ENCODE results near the gene DGKD.
"Not testable (repeated sequence)": the region's sequence is repeated elsewhere in the genome, so short reads cannot be mapped to it uniquely, and the experiment has no call there.

The DGKD gene, protein sequence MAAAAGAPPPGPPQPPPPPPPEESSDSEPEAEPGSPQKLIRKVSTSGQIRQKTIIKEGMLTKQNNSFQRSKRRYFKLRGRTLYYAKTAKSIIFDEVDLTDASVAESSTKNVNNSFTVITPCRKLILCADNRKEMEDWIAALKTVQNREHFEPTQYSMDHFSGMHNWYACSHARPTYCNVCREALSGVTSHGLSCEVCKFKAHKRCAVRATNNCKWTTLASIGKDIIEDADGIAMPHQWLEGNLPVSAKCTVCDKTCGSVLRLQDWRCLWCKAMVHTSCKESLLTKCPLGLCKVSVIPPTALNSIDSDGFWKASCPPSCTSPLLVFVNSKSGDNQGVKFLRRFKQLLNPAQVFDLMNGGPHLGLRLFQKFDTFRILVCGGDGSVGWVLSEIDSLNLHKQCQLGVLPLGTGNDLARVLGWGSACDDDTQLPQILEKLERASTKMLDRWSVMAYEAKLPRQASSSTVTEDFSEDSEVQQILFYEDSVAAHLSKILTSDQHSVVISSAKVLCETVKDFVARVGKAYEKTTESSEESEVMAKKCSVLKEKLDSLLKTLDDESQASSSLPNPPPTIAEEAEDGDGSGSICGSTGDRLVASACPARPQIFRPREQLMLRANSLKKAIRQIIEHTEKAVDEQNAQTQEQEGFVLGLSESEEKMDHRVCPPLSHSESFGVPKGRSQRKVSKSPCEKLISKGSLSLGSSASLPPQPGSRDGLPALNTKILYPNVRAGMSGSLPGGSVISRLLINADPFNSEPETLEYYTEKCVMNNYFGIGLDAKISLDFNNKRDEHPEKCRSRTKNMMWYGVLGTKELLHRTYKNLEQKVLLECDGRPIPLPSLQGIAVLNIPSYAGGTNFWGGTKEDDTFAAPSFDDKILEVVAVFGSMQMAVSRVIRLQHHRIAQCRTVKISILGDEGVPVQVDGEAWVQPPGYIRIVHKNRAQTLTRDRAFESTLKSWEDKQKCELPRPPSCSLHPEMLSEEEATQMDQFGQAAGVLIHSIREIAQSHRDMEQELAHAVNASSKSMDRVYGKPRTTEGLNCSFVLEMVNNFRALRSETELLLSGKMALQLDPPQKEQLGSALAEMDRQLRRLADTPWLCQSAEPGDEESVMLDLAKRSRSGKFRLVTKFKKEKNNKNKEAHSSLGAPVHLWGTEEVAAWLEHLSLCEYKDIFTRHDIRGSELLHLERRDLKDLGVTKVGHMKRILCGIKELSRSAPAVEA

GRCh38 chr2:233353769-233354499 lies at the start of gene DGKD:
TSS of gene DGKD (plus strand) at chr2:233354494. CDS start at chr2:233354519, 25 bp downstream.
- DNase-seq (ENCODE audit: low spot score), result no peak

DNA sequence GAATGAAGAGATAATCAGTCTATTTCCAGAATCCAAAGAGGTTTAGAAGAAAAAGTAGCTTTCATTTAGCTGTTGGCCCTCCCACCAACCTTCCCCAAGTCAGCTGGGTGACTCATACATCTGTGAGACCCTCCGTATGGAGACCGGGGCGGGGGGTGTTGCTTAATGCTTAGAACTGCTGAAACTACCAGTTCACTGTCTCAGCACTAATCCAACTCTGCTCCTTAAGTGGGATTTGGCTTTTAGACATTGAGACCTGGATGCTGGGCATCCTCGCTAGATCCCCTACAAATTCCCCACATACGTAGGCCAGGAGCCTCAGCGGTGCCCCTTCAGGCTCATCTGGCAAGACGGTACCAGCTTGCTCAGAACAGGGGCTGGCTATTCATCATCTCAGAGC lies 46.7 kb upstream of the DGKD start, which contains the start of gene SAG:
Gene SAG, plus strand, starts transcription at position 252 of the 400 bp plus-strand sequence. CDS start 1,374 bp downstream, outside the sequence.
- DNase-seq (ENCODE audit: low spot score), result no peak

DNA sequence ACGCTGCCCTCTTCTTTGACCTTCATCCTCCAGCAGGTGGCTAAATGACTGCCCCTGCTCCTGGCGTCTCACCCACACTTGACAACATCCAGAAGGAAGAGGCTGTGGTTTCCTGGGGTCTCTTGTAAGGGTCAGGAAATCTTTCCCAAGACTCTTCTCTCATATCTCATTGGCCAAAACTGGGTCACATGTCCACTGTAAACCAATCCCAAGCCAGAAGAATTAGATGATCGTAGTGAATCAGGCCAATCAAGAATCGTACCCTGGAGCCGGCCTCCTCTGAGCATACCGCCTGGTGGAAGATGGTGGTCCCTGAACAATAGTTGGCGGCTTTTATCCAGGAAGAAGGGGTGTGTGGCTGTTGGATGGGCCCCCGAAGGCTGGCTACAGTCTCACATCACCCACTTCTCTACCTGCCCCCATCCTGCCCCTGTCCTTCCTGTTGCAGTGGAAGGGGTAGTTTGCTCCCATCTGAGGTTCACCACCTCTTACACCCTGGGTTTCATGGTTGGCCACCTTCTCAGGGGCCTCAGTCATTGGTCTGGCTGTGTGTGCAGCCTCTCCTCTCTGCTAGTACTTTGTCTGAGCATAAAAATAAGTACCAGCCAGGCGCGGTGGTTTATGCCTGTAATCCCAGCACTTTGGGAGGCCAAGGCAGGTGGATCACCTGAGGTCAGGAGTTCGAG lies 42.9 kb upstream of the DGKD start:
- DNase-seq (ENCODE audit: low spot score), result no peak

DNA sequence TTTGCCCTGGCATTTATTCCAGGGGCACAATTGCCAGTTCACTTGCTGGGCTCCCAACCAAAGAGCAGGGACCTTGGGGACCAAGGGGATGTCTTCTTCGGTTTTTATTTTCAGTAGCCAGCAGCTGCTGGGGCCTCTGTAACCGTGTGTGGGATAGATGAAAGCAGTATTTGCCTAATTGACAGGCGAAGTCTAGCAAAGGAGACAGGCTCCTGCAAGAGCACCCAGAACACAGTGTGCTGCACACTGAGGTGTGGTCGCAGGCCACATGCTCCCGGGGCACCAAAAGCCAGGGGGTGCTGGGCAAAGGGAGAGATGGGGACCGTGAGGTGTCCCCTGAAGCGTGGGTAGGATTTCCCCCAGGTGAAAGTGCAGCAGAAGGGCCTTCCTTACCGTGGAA lies 41.4 kb upstream of the DGKD start:
- DNase-seq (ENCODE audit: low spot score), result no peak

DNA sequence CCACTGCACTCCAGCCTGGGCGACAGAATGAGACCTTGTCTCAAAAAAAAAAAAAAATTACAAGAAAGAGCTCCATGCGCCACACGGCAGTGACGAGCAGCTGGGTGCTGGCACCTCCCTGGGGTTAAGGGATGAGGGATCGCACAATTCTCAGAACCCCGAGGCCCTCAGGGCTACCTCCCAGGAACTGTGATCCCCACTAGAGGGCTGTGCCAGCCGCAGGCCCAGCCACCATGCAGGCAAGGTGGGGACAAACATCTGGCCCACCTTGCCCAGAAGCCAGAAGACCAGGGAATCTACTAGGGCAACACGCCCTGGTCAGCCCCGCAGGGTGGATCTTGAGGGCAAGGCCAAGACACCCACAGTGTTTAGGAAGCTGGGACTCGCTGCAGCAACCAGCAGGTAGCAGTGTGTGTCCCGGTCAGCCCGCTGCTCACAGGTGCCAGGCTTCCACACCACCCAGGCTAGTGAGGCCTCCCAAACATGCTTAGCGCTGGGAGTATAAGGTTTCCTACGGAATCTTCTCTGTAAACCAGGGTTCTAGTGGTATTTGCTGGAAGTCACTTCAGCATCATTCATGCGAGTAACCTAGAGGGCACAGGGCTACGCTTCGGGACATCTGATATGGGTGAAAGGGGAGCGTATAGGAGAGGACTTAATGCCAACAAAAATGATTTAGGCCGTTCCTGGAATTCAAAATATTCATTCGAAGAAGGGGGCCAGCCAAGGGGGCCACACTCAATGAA lies 39.9 kb upstream of the DGKD start:
- no peak for DNase-seq (ENCODE audit: low spot score)

DNA sequence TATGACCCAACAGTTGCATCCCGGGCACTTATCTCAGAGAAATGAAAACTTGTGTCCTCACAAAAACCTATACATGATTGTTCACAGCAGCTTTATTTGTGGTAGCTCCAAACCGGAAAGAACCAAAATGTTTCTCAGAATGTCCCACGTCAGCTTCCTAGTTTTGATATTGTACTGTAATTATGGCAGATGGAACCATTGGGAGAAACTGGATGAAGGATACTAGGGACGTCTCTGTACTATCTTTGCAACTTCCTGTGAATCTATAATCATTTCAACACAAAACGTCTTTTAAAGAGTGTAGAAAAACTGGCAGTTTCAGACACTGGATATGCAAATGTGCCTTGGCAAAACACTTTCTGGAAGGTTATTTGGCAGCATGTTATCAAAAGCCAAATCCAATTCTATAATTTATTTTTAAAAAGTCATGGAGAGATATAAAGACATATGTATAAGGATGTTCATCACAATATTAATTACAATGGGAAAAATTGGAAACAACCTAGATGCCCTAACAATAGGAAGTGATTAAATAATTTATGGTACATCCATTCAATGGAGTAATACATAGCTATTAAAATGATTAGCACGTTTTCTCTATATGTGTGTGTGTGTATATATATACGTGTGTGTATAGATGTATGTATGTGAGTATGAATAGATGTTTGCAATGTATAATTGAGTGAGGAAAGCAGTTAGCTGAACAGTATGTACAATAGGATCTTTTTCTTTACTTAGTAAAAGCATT lies 36.9 kb upstream of the DGKD start:
- DNase-seq (ENCODE audit: low spot score), result no peak

- no peak for DNase-seq (ENCODE audit: low spot score)
These were observed 35.0 kb upstream of the DGKD start for GRCh38 chr2:233319256-233319655.

DNA sequence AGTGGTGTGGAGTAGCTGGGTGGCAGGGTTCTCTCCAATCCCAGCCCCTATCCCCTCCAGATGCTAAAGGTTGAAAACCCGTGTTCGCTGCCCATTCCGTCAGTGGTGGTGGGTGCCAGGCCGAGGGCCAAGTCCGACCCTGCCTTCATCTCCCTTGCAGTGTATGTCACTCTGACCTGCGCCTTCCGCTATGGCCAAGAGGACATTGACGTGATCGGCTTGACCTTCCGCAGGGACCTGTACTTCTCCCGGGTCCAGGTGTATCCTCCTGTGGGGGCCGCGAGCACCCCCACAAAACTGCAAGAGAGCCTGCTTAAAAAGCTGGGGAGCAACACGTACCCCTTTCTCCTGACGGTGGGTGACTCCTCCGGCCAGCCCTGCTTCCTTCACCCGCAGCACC lies 33.8 kb upstream of the DGKD start:
- DNase-seq (ENCODE audit: low spot score), result no peak

DNA sequence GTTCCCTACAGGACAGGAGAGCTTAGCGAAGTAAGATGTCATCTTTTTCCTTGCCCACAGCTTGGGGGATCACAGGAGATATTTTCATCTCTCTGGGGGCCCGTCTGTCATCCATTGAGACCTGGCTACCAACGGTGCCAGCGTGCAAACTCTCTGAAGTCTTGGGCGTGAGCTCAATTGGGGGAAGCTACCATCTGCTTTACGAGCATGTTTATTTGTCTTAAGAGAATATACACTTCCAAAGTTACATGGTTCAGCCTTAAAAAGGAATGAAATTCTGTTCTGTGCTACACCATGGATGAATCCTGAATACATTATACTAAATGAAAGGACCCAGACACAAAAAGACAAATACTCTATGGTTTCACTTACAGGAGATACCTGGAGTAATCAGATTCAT lies 33.1 kb upstream of the DGKD start:
- no peak for DNase-seq (ENCODE audit: low spot score)

DNA sequence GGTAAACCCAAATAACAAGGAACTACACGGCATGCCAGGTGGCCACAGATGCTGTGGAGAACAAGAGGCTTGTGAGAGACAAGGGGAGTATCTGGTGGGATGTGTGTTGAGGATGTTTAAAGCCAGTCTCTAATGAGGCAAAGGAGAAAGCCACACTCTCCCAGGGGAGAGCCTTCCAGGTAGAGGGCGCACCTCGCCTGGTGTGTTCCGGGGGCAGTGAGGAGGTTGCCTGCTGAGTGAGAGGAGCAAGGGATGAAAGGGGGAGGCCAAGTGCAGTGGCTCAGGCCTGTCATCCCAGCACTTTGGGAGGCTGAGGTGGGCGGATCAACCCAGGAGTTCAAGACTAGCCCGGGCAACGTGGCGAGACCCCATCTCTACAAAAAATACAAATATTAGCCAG lies 30.4 kb upstream of the DGKD start:
- DNase-seq (ENCODE audit: low spot score), result no peak

DNA sequence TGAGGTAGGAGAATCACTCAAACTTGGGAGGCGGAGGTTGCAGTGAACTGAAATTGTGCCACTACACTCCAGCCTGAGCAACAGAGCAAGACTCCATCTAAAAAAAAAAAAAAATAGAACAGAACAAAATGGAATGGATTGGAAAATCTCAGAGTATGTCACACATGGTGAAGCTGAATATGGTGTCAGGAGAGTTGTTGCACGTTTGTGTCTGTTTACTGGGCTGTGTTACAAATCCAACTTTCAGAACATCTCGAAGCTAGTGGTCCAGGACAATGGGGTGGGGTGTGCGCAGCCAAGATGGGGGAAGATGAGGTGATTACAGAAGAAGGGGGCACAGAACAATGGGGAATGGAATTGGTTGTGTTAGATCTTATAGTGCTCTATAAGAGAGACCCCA lies 29.0 kb upstream of the DGKD start:
- DNase-seq (ENCODE audit: low spot score), result no peak

- no peak for DNase-seq (ENCODE audit: low spot score)
These were observed 28.5 kb upstream of the DGKD start for GRCh38 chr2:233325814-233326213.

GRCh38 chr2:233326500-233326899 lies 27.8 kb upstream of the DGKD start:
- DNase-seq (ENCODE audit: low spot score), result no peak

DNA sequence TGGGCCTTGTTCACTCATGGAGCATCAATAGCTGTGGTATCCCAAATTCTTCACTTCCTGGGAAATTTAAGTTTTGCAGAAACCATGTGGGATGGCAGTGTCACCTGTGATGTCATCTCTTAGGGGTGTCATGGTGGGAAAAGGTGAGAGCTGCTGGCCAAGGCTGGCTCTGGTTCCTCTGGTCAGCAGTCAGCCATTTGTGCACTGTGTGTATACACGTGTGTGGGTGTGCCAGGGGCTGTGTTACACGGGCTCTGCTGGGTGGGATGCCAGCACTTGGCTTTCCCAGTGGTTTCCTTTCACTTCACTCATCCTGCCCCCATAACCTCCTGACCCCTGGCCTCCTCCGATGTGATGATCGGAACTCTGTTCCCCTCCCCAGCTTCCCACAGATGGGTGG lies 25.4 kb upstream of the DGKD start:
- DNase-seq (ENCODE audit: low spot score), result no peak

- no peak for DNase-seq (ENCODE audit: low spot score)
These were observed 24.7 kb upstream of the DGKD start for GRCh38 chr2:233329489-233330135.

DNA sequence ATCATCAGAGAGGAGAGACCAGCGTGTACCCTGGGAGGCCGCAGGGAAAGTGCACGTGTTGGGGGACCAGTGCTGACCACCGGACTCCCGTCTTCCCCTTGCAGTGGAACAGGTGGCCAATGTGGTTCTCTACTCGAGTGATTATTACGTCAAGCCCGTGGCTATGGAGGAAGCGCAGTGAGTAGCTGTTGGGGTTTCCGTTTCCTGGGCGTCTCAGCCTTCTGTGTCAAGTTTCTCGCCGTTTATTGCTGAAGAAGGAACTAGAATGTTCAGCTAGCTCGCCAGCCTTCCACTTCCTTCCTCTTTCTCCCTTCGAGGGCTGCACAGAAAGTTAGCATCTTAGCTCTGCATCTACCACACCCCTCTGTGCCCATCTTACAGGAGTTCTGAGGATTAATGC lies 22.8 kb upstream of the DGKD start:
- DNase-seq (ENCODE audit: low spot score), result peak; percentile 88

- no peak for DNase-seq (ENCODE audit: low spot score)
These were observed 22.2 kb upstream of the DGKD start for GRCh38 chr2:233332125-233332524.

DNA sequence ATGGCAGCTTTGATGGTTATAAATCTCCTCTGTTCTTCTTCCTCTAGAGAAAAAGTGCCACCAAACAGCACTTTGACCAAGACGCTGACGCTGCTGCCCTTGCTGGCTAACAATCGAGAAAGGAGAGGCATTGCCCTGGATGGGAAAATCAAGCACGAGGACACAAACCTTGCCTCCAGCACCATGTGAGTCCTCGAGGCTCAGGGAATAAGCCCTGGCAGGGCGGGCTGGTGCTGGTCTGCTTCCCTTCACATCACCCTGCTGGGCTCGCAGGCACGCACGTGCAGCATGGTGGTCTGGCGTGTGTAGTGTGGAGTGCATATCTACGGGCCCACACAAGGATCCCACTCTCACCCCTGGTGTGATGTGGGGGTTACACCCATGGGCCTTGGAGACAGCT lies 19.4 kb upstream of the DGKD start:
- DNase-seq (ENCODE audit: low spot score), result no peak

DNA sequence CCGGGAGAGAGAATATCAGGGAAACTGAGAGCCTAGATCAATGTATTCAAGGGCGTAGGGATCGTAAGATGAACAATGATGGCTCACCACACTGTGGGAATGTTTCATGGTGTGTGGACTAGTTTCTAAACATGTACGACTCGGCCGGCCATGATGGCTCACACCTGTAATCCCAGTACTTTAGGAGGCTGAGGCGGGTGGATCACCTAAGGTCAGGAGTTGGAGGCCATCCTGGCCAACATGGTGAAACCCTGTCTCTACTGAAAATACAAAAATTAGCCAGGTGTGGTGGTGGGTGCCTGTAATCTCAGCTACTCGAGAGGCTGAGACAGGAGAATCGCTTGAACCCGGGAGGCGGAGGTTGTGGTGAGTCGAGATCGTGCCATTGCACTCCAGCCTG lies 18.2 kb upstream of the DGKD start:
- not testable (repeated sequence) for DNase-seq (ENCODE audit: low spot score)
